ENCODE results near the gene INTS14. TPM values are rescaled to one million over a fixed set of nuclear protein-coding genes. Genes with fewer than 3 reads are reported as not detected.

INTS14 gene
- total and polyA plus RNA-seq, 10 donors, result 17.2 to 71.3 (median 38.9) TPM

GRCh38 chr15:65576664-65577063 lies 34.3 kb downstream of the INTS14 start:
- no peak for DNase-seq
- peak overlapping the region in 1 of 8 donors; percentile 9 for H3K27ac ChIP-seq
- no peak for TF ChIP-seq POLR2A (IDR thresholded peaks at IDR 0.05)
- no peak for TF ChIP-seq CTCF (IDR thresholded peaks at IDR 0.05 in 8 of 11, conservative IDR thresholded peaks at IDR 0.05 in 3 of 11)
- TF ChIP-seq POLR2AphosphoS5 (IDR thresholded peaks at IDR 0.05), result no peak
- H3K27me3 ChIP-seq (replicated peaks in 1 of 7), result no peaks in the 10 kb centered on the region
- H3K4me1 ChIP-seq, result peaks cover 0 to 18% (median 5%) of the 10 kb centered on the region in 6 donors
- intact Hi-C loops (cut with DNase I; ENCODE audit: low total_unique reads), result no loop called here
- 94 to 100% (median 97%) methylated on average over 1 of the region's 1 CpG for WGBS, 5 donors
- H3K36me3 ChIP-seq, result peaks cover 0 to 97% (median 45%) of the 10 kb centered on the region in 6 donors
- no peak overlapping the region for H3K4me3 ChIP-seq
- H3K9me3 ChIP-seq, result no peaks in the 10 kb centered on the region

- peaks cover 0 to 96% (median 36%) of the 10 kb centered on the region in 6 donors for H3K36me3 ChIP-seq
- no peaks in the 10 kb centered on the region for H3K27me3 ChIP-seq (replicated peaks in 1 of 7)
- no peak overlapping the region for H3K4me3 ChIP-seq
- intact Hi-C loops (cut with DNase I; ENCODE audit: low total_unique reads), result no loop called here
- no peaks in the 10 kb centered on the region for H3K4me1 ChIP-seq
- DNase-seq, result no peak
- TF ChIP-seq POLR2AphosphoS5 (IDR thresholded peaks at IDR 0.05), result no peak
- no peak for TF ChIP-seq CTCF (IDR thresholded peaks at IDR 0.05 in 8 of 11, conservative IDR thresholded peaks at IDR 0.05 in 3 of 11)
- TF ChIP-seq POLR2A (IDR thresholded peaks at IDR 0.05), result no peak
- no peaks in the 10 kb centered on the region for H3K9me3 ChIP-seq
- H3K27ac ChIP-seq, result no peak overlapping the region
- 80 to 94% (median 84%) methylated on average over 2 of the region's 2 CpGs for WGBS, 5 donors
These were observed 39.0 kb downstream of the INTS14 start for GRCh38 chr15:65571971-65572370.

GRCh38 chr15:65569728-65570127 lies 41.2 kb downstream of the INTS14 start:
- TF ChIP-seq CTCF (IDR thresholded peaks at IDR 0.05 in 8 of 11, conservative IDR thresholded peaks at IDR 0.05 in 3 of 11) (no peak), POLR2AphosphoS5 (IDR thresholded peaks at IDR 0.05) (no peak), POLR2A (IDR thresholded peaks at IDR 0.05) (no peak)
- Histone ChIP-seq H3K4me1 (no peaks in the 10 kb centered on the region), H3K9me3 (no peaks in the 10 kb centered on the region), H3K36me3 (peaks cover 5 to 97% (median 43%) of the 10 kb centered on the region in 6 donors), H3K4me3 (no peak overlapping the region), H3K27me3 (replicated peaks in 1 of 7) (no peaks in the 10 kb centered on the region), H3K27ac (no peak overlapping the region)
- intact Hi-C loops (cut with DNase I; ENCODE audit: low total_unique reads), result no loop called here
- DNase-seq, result no peak
- 89 to 92% (median 91%) methylated on average over 3 of the region's 3 CpGs for WGBS, 5 donors

- intact Hi-C loops (cut with DNase I; ENCODE audit: low total_unique reads), result no loop called here
- Histone ChIP-seq H3K27ac (no peak overlapping the region), H3K36me3 (peaks cover 5 to 96% (median 47%) of the 10 kb centered on the region in 6 donors), H3K4me1 (no peaks in the 10 kb centered on the region), H3K9me3 (no peaks in the 10 kb centered on the region), H3K27me3 (replicated peaks in 1 of 7) (no peaks in the 10 kb centered on the region), H3K4me3 (no peak overlapping the region)
- 87 to 98% (median 93%) methylated on average over 6 of the region's 6 CpGs for whole genome bisulfite sequencing, 5 donors
- DNase-seq, result no peak
- TF ChIP-seq POLR2AphosphoS5 (IDR thresholded peaks at IDR 0.05) (no peak), CTCF (IDR thresholded peaks at IDR 0.05 in 8 of 11, conservative IDR thresholded peaks at IDR 0.05 in 3 of 11) (no peak), POLR2A (IDR thresholded peaks at IDR 0.05) (no peak)
These were observed 49.0 kb downstream of the INTS14 start for GRCh38 chr15:65561934-65562333.

All from spleen (tissue), 11 donors.